HG03432 (cell line): Measurements from ENCODE around the gene ZBTB7C.

ENCODE experiments used
- ATAC-seq: cut with Tn5 transposase; IDR thresholded peaks from one replicate; pipeline ENCODE4 v1.9.1; 2021; ENCODE audit warnings: mild to moderate bottlenecking, moderate library complexity; ENCODE audit not compliant: unreplicated experiment

Gene ZBTB7C

DNA sequence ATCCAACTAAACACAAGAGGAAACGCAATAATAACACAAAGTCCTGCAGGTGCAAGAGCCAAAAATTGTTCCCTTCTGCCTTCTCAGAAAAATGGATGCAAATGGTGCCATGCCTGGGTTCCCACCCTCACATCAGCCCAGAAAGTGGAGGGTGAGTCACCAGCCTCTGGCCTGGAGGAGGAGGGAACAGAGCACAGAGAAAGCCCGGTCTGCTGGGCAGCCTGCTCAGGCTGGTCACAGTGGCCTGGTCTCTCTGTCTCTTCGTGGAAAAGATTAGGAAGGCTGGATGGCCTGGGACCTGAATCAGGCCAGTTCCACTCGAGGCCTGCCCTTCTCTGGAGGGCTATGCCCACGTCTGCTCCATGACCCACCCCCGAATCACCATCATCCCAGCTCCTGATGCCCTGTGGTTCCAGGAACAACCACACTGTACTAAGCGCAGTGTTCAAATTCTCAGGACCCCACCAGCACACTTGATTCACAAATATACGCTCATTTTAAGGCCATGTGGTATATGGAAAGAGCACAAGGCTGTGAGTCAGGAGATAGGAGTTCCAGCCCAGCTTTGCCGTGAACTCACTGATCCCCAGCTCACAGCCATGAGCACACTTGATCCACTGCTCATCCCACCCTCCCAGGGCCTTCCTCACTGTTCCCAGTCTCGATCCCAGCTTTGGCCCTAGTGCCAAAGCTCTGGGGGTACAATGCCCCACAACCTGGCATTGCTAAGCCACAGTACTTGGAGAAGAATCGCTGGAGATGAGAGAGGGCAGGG is 82.1 kb downstream of the ZBTB7C start:
- ATAC-seq = no peak

DNA sequence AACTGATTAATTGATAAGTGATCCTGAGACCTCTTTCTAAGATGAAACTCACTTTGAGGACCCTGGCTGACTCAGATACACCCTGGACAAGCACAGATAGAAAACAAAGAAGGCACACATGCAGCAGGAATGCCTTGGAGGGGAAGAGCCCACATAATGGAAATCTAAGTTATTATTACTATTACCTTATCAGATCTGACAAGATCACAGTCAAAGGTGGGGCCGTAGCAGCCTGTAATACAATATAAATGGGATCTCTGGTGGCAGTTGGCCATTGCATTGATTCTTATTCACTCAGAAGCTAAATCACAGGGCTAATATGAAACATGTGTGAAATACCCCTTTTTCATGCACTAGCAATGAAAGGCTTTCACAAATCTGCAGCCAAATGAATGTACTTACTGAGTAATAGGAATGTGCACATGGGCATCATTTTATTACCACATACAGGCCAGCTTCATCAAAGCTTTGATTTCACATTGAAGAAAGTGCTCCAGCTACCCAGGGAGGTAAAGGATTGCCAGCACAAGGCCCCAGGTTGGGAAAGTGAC is 84.0 kb downstream of the ZBTB7C start:
- no peak for ATAC-seq

DNA sequence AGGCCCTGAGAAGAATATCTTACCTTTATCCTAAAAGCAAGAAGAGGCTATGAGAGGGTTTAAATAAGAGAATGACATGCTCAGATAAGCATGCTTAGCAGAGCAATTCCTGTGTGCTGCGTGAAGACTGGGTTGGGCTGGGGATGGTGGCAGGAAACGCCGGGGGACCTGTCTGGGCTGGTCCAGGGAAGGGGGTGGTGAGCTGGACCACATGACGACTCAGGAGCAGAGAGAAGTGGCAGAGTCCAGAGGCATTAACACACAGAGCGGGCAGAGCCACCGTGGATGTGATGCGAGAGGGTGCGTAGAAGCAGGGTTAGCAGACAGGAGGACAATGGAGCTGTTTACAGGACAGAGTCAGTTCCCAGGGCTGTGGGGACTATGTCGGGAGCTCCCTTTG is 84.5 kb downstream of the ZBTB7C start:
- no peak for ATAC-seq

DNA sequence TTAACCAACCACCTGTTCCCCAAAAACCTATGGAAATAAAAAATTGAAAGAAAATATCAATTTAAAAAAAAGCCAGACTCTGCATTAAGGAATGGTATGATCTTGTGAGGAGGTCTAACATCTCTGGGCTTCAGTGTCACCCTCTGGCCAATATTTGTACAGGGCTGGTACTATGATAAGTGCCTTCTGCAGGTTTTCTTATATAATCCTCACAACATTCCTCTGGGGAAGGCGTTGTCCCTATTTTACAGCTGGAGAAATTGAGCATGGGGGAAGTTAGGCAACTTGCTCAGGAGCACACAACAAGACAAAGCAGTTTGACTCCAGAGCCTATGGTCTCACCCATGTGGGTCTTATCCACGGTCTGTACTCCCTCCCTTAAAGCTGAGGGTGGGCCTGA is 86.0 kb downstream of the ZBTB7C start:
- no peak for ATAC-seq

DNA sequence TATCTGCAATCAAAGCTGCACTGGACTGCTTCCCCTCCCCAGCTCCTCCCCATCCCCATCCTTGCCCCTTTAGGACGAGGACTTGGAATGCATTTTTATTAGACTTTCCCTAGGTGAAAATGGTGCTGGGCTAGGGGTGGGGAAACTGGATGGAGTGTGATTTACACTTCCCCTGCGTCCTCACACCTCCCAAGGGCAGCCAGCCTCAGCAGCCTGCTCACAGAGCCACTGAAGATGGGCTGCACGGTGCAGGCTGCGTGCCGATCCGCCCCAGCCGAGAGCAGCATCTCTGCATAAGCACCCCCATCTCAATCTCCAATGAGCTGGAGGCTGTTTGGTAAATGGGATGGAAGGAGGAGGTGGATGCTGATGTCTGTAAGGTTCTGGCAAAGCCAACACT is 87.6 kb downstream of the ZBTB7C start:
- no peak for ATAC-seq

DNA sequence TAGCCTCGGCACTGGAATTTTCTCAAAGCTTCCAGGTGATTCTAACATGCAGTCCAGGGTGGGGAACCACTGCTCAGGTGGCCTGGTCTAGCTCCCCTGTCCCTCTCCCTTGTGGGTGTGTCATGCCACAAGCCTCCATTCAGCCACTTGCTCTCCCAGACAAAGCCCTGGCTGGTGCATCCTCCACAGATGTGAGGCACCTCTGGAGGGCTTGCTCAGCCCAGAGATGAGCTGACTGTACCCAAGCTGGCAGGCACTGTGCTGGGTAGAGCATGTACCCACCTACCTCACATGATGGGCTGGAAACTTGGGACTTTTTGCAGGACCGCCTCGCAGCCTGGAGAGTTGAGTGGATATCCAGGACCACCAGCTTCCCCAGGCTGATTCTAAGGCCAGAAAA is 88.1 kb downstream of the ZBTB7C start:
- no peak for ATAC-seq

DNA sequence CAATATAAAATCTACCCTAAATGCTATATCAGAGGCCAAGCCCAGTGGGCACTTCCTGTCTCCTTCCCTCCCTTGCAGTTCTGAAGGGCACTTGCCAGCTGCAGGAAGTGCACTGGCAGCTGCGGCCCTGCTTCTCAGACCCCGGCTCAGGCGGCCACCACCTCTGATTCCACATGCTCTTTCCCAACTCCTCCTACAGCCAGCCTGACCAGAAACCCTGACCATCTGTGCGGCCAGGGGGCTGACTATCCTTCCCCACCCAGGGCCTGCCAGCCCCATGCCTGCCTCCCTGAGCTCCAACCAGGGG is 88.6 kb downstream of the ZBTB7C start:
- ATAC-seq = no peak

DNA sequence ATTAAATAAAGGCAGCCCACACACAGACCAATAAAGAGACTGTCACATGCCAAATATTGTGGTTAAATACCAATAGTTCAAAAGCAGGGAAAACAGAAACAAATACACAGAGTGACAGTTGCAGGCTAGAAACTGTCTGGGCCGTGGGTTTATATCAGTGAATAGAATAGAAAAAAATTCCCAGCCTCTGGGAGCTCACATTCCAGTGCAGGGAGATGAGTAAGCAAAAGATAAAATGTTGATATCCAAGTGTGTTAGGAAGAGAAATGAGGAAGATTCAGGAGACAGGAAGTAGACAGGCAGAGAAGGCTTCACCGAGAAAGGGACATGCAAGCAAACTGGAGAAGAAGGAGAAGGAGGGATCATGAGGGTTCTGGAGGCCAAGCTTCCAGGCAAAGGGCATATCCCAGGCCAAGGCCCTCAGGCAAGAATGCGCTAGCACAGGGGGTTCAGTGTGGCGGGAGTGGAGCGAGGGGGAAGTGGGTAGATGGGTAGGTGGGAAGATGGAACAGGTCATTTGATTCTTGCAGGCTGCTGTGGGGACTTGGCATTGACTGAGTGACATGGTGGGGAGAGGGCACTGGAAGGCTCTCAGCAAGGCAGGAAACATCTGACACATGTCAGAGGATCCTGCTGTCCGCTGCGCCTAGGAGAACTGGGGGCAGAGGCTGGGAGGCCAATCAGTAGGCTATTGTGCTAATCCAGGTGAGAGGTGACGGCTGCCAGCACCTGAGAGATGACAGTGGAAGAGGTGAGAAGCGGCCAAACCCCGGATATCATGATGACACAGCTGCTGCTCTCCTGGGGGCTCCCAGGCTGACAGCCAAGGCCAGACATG is 89.2 kb downstream of the ZBTB7C start:
- ATAC-seq = no peak

DNA sequence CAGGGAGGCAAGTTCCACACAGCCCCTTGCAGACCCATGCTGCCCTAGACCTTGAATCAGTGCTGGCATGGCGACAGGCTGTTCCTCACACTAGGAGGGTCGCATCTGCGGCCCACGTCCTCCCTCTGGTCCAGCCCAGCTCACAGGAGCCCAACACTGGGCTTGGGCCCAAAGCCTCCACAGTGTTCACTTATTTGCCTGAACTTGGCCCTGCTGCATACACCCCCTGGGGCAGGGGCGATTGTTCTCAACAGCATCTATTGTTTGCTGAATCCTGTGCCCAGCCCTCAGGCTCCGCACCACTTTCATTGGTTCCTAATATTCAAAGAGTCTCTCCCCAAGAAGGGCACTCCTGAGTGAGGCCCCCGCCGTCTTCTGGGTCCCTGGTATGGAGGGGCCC is 90.7 kb downstream of the ZBTB7C start:
- no peak for ATAC-seq

DNA sequence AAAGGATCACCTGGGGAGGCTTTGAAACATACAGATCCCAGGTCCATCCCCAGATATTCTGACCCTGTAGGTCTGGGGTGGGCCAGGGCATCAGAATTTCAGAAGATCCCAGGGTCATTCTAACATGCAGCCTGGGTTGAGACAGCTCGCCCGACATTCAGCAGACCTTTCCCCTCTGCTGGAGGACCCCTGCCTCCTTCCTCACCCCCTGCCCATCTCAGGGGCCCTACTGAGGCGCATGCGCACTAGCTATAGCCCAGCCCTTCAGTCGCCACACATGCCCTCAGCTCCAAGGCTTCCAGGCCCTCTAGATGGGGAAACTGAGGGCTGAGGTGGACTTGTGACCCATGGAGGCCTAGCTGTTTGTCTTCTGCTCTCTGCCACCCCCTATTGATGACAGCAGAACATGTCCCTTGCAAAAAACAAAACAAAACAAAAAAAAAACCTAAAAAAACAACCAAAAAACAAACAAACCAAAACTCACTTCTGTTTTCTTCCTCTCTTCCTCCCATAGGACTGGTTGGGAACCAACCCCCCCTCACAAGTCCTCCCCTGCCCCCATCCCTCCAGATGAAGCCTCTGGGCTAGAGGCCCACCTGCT is 91.3 kb downstream of the ZBTB7C start:
- ATAC-seq = no peak

DNA sequence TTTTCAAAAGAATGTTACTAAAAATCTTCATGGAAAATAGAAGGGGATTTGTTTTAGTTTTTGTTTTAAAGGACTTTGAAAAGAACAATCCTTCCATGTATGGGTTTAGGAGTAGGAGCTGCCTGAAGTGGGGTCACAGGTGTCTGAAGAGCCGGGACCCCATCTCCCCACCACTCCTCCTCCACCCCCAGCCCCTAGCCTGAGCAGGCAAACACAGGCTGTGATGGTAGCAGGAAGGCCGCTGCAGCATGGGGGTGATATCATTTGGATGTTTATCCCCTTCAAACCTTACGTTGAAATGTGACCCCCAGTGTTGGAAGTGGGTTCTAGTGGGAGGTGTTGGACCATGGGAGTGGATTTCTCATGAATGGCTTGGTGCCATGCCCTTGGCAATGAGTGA is 93.0 kb downstream of the ZBTB7C start:
- ATAC-seq = no peak

DNA sequence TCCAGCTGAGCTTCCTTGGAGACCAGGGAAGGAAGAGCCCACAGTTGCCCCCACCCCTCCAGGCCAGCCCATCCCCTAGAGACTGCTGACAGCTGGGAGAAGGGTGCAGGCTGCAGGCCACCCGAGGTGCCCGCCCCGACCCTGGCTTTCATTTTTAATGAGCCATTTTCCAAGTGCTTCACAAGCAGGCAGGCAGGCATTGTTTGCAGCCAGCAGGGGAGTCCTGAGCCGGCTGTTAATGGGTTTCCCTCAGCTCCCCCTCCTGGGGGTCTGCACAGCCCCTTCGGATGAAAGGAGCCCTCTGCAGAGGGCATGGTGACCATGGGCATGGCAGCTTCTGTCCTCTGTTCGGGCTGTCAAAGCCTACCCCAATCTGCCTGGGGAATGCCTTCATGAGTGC is 94.5 kb downstream of the ZBTB7C start:
- no peak for ATAC-seq

DNA sequence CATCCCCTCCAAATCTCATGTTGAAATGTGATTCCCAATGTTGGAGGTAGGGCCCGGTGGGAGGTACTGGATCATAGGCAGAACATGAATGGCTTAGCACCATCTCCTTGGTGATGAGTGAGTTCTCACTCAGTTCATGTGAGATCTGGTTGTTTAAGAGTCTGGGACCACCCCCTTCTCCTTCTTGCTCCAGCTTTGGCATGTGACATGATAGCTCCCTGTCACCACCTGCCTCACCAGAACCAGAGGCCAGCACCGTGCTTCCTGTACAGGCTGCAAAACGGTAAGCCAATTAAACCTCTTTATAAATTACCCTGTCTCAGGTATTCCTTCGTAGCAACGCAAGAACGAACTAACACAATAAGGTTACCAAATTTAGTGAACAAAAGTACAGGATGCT is 95.4 kb downstream of the ZBTB7C start:
- no peak for ATAC-seq

DNA sequence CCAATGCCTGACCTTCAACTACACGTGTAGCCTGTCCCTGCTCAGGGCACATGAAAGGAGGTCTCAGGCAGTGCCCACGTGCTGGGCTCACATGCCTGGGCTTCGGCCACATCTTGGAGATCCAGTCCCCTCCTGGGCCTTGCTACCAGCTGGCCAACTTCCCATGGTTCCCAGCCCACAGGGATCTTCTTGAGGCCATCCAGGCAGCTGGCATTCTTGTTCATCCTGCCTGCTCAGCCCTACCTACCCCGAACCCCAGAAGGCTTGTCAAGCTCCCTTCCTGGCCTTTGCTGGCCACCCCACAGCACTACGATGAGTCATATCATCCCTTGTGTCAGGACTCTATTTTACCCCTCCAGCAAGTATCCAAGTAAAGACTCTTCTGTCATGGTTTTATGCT is 97.1 kb downstream of the ZBTB7C start:
- no peak for ATAC-seq

DNA sequence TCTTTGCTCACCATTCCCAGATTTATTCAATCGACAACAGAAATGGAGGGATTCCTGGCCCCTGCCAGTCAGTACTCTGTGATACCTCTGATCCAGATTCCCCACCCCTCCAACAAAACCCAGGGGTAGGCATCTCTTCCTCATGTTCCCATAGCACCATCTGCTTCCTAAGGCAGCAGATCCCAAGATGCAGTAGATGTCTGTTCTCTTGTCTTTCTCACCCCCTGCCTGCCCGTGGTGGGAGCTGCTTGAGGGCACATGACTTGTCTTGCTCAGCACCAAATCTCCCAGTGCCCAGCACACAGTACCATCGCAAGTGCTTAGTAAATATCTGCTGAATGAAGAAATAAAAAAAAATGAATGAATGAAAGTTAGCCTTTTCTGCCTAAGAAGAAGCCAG is 98.2 kb downstream of the ZBTB7C start:
- no peak for ATAC-seq

DNA sequence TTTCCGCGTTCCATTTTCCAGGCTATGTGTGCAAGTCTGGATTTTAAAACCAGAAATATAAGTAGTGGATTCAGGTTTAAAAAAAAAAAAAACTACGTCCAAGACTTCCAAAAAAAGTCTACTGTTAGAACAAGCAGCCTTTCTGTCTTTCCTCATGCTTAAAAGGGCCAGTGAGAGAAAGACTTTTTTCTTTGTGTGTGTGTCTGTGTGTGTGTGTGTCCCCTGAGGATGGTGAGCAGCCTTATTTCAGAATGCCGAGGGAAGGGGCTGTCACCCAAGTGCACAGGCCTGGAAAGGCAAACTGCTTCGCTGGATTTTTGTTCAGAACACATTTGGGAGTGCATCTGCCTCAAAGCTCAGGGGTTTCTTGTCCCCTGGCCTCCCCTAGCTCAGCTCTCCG is 98.8 kb downstream of the ZBTB7C start:
- no peak for ATAC-seq

DNA sequence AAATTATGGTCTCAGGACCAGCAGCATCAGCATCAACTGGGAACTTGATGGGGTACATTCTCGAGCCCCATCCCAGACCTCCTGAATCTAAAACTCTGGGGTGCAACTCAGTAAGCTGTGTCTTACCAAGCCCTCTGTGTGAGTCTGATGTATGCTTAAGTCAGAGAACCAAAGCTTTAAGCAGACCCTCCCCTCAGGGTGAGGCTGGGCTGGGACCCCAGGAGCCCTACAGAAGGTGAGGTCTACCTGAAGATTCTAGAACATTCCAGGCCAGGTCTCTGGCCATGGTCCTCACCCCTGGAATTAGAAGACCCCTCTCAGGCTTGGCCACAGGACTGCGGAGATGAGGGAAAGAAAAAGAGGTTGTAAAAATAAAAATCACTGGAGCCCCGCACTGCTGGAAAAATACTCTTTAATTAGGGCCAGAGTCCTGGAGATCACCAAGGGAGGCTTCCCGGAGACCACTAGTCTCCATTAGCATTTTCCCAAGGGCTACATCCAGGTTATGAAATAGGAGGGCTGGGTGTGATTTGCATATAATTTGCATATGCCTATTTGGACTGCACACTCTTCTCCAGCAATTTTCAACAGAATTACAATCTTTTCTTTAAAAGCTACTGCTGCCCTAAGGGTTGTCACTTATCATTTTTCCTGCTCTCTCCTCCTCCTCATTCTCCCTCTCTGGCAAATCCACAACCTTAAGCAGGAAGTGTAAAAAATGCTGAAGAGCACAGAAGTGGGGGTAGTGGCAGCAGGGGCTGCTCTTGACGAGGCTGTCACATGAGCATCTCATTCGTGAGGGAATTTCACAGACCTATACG is 100.2 kb downstream of the ZBTB7C start:
- ATAC-seq = no peak

DNA sequence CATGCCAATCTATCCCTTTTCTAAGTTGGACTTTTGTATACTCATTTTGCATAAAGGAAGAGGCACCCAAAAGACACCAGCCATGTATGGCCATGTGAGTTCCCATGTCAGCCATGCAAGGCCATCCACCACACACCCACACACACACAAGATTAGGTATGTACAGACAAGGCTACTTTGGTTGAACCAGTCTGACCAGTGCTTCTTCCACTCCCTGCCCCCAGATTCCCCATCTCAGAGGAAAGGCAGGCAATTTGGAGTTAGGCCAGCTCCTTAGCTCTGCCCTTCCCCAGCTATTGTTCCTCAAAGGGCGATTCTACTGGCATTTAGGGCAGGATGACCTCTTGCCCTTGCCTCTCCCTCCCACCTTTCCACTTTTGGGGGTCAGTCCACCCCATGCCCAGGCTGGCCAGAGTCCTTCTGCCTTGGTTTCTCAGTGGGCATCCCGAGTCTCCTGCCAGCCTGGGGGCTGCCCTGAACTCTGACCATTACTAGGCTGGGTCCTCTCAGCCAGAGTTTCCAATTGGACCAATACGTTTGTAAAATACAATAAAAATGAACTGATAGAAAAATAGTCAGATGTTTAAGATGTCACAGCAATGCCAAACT is 101.1 kb downstream of the ZBTB7C start:
- no peak for ATAC-seq

DNA sequence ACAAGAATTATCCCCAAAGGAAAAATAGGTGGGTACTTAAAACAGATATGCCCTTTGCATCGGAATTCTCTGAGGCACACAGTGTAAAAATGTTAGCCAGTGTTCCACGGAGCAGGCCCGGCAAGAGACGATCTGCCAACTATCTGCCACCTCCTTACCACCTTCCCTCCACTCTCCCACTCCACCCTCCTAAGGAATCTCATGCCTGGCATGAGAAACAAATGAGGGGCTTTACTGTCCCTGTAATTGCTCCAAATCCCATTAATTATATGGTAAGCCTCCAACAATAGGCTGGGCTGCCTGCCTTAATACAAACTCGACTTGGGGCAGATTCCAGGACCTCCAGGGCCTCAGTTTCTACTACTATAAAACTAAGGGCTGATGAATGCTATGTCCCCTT is 102.3 kb downstream of the ZBTB7C start:
- ATAC-seq = no peak

DNA sequence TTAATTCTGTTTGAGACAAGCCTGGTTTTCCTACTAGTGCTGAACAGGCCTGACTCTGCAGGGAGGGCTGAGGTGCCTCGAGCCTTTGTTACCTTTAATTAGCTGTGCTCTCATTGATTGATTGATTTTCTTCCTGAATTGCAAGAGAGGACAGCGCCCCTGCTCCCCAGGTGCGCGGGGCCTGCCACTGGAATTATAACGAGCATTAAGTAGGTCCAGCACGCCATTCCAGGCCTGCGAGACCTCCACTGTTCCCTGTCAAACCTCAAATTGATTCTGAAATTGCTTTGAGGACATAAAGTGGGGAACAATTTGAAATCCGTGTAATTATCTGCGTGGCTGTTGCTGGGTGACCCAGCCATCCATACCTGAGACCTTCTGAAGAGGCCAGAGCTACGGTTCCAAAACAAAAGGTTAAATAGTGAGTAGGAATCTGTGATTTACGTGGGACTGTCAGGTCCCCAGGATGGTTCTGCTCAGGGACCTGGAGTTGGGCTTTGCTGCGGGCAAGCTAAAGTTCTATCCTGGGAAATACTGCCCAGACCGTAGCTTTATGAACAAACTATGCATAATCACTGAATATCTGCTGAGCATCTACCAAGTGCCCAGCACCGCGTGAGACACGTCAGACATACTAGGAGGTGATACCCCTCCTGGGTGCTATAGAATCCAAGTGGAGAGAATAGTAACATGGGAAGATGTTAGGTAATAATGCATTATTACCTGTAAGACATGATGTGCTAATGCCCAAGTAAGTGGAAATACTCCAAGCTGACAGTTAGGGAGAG is 104.1 kb downstream of the ZBTB7C start:
- ATAC-seq = no peak
